Neural cell (in vitro differentiated cells): ENCODE measurements around the gene LDAF1. TPM values are rescaled to one million over a fixed set of nuclear protein-coding genes. Genes with fewer than 3 reads are reported as not detected.

Source experiments
- H2AFZ ChIP-seq: fragments of 200-600, 300-800 bp; sonication (generic), shearing (Covaris generic); 2 replicates; pipeline ENCODE4 v1.6.0; 2014; ENCODE audit warnings: low read depth, mild to moderate bottlenecking, antibody characterized with exemption, low read length, moderate library complexity
- H3F3A ChIP-seq: fragments of 200-600 bp; shearing (Covaris generic); 2 replicates; pipeline ENCODE4 v1.6.1; 2016; ENCODE audit warnings: mild to moderate bottlenecking, moderate library complexity, mixed read lengths, antibody characterized with exemption, low read length; ENCODE audit not compliant: insufficient read depth, poor library complexity, severe bottlenecking
- H3K27ac ChIP-seq: fragments of 200-600, 300-800 bp; sonication (generic), shearing (Covaris generic); 2 replicates; pipeline ENCODE4 v1.5.1; 2014; ENCODE audit warnings: mild to moderate bottlenecking, low read length, moderate library complexity
- H3K27me3 ChIP-seq: fragments of 300-800, 200-600 bp; sonication (generic), shearing (Covaris generic); 2 replicates; pipeline ENCODE4 v1.6.0; 2014; ENCODE audit warnings: mild to moderate bottlenecking, low read depth, low read length, moderate library complexity; ENCODE audit not compliant: insufficient read depth
- H3K36me3 ChIP-seq: fragments of 300-800, 200-600 bp; sonication (generic), shearing (Covaris generic); 2 replicates; pipeline ENCODE4 v1.5.1; 2014; ENCODE audit warnings: mild to moderate bottlenecking, antibody characterized with exemption, low read length, moderate library complexity; ENCODE audit not compliant: insufficient read depth
- H3K4me2 ChIP-seq: fragments of 300-800, 200-600 bp; sonication (generic), shearing (Covaris generic); 2 replicates; pipeline ENCODE4 v1.6.0; 2014; ENCODE audit warnings: mild to moderate bottlenecking, low read length
- H3K4me3 ChIP-seq: fragments of 300-800, 200-600 bp; sonication (generic), shearing (Covaris generic); 2 replicates; pipeline ENCODE4 v1.5.1; 2014; ENCODE audit warnings: mild to moderate bottlenecking, low read length, moderate library complexity
- H3K79me2 ChIP-seq: fragments of 200-600 bp; shearing (Covaris generic); replicated peaks from 2 replicates; pipeline ENCODE4 v1.6.0; 2014; ENCODE audit warnings: mild to moderate bottlenecking, low read length, moderate library complexity; ENCODE audit not compliant: insufficient read depth
- H3K9ac ChIP-seq: fragments of 300-800, 200-600 bp; sonication (generic), shearing (Covaris generic); 2 replicates; pipeline ENCODE4 v1.6.1; 2016; ENCODE audit warnings: mild to moderate bottlenecking, low read length, mixed read lengths
- H3K9me2 ChIP-seq: fragments of 200-600 bp; shearing (Covaris generic); 2 replicates; pipeline ENCODE4 v1.6.1; 2016; ENCODE audit warnings: mild to moderate bottlenecking, low read length, mixed read lengths; ENCODE audit not compliant: insufficient read depth
- H3K9me3 ChIP-seq: fragments of 200-600, 300-800 bp; sonication (generic), shearing (Covaris generic); 2 replicates; pipeline ENCODE4 v1.6.1; 2016; ENCODE audit warnings: mild to moderate bottlenecking, mixed run types, low read length, moderate library complexity, mixed read lengths
- H4K20me1 ChIP-seq: fragments of 200-600 bp; shearing (Covaris generic); 2 replicates; pipeline ENCODE4 v1.6.1; 2016; ENCODE audit warnings: mild to moderate bottlenecking, mixed run types; ENCODE audit not compliant: insufficient read depth
- EP300 ChIP-seq: fragments of 450-650 bp; conservative IDR thresholded peaks from 2 replicates; pipeline ENCODE4 v1.6.1; 2014; ENCODE audit warnings: antibody characterized with exemption, mild to moderate bottlenecking, moderate library complexity; ENCODE audit not compliant: poor library complexity, severe bottlenecking
- EZH2 ChIP-seq: fragments of 200-600, 300-800 bp; shearing (Covaris generic), sonication (generic); IDR thresholded peaks from 2 replicates; pipeline ENCODE4 v1.6.1; 2014; ENCODE audit warnings: antibody characterized with exemption, low read length, borderline replicate concordance, mild to moderate bottlenecking; ENCODE audit not compliant: insufficient read depth, poor library complexity, severe bottlenecking
- MXI1 ChIP-seq: fragments of 450-650 bp; conservative IDR thresholded peaks from 2 replicates; pipeline ENCODE4 v1.6.1; 2014; ENCODE audit warnings: antibody characterized with exemption, mild to moderate bottlenecking; ENCODE audit not compliant: poor library complexity, severe bottlenecking
- POLR2AphosphoS5 ChIP-seq: IDR thresholded peaks from 2 replicates; pipeline ENCODE4 v1.6.1; 2012
- RAD21 ChIP-seq: fragments of 450-650 bp; conservative IDR thresholded peaks from 2 replicates; pipeline ENCODE4 v1.6.1; 2014; ENCODE audit warnings: antibody characterized with exemption, mild to moderate bottlenecking, moderate library complexity
- SMC3 ChIP-seq: fragments of 450-650 bp; conservative IDR thresholded peaks from 2 replicates; pipeline ENCODE4 v1.6.1; 2014; ENCODE audit warnings: antibody characterized with exemption, mild to moderate bottlenecking, moderate library complexity; ENCODE audit not compliant: poor library complexity
- TAF1 ChIP-seq: IDR thresholded peaks from 2 replicates; pipeline ENCODE4 v1.6.1; 2012; ENCODE audit warnings: low read depth
- polyA plus RNA-seq: library from polyadenylated mRNA; depleted of rRNA; stranded (reverse); fragments of >200 nt; gene quantifications from 2 replicates; pipeline ENCODE4 v1.2.3, GENCODE V29; 2014
- TF ChIP-seq, protein P1 (sequence below): fragments of 450-650 bp; IDR thresholded peaks from 2 replicates; pipeline ENCODE4 v1.5.1; 2014; ENCODE audit warnings: antibody characterized with exemption, mild to moderate bottlenecking, moderate library complexity; ENCODE audit not compliant: poor library complexity, severe bottlenecking
- TF ChIP-seq, protein P2 (sequence below): IDR thresholded peaks from 2 replicates; pipeline ENCODE4 v1.6.1; 2012; ENCODE audit warnings: borderline replicate concordance

The LDAF1 gene
- polyA plus RNA-seq, 1 donor from 2014 or later: 10.8 TPM

DNA sequence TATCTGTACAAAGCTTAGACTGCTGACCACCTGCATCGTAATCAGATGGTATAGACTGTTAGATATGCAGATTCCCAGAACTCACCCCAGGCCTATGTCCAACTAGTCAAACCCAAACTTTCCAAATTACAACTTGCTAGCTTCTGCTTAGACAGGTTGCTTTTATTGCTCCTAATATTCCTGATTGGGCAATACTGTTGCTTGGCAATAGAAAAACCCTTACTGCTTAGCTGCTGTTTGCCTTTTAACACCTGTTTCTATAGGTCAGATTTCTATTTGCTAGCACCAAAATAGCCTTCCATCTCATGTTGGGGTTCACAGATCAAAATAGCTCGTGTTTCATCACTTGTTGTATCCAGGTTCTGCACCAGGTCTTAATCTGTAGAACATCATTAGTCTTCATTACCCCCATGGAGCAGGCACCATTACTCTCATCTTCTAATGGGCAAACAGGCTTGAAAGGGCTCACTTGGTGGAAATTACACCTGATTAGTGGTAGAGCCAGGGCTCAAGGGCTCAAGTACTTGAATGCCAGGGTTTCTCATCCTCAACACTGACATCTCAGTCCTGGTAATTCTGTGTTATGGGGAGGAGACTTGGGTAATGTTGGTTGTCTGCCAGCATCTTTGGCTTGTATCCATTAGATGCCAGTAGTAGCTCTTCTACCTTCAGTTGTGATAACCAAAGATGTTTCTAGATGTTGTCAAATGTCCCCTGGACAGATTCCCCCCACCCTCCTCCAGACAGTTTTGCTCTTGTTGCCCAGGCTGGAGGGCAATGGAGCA, 50.2 kb downstream of the LDAF1 start:
- H2AFZ ChIP-seq: no peak overlapping the region
- H3K4me3 ChIP-seq: no peak overlapping the region
- H3K27ac ChIP-seq: no peak overlapping the region
- no peaks in the 10 kb centered on the region for H3K36me3 ChIP-seq
- no peaks in the 10 kb centered on the region for H3K9me2 ChIP-seq
- H3K9me3 ChIP-seq: peaks cover 3% of the 10 kb centered on the region
- TF ChIP-seq MXI1: no peak
- TF ChIP-seq RAD21: no peak
- no peak for TF ChIP-seq TAF1
- TF ChIP-seq EZH2: no peak
- TF ChIP-seq, protein P1, sequence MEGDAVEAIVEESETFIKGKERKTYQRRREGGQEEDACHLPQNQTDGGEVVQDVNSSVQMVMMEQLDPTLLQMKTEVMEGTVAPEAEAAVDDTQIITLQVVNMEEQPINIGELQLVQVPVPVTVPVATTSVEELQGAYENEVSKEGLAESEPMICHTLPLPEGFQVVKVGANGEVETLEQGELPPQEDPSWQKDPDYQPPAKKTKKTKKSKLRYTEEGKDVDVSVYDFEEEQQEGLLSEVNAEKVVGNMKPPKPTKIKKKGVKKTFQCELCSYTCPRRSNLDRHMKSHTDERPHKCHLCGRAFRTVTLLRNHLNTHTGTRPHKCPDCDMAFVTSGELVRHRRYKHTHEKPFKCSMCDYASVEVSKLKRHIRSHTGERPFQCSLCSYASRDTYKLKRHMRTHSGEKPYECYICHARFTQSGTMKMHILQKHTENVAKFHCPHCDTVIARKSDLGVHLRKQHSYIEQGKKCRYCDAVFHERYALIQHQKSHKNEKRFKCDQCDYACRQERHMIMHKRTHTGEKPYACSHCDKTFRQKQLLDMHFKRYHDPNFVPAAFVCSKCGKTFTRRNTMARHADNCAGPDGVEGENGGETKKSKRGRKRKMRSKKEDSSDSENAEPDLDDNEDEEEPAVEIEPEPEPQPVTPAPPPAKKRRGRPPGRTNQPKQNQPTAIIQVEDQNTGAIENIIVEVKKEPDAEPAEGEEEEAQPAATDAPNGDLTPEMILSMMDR: no peak
- TF ChIP-seq, protein P2, sequence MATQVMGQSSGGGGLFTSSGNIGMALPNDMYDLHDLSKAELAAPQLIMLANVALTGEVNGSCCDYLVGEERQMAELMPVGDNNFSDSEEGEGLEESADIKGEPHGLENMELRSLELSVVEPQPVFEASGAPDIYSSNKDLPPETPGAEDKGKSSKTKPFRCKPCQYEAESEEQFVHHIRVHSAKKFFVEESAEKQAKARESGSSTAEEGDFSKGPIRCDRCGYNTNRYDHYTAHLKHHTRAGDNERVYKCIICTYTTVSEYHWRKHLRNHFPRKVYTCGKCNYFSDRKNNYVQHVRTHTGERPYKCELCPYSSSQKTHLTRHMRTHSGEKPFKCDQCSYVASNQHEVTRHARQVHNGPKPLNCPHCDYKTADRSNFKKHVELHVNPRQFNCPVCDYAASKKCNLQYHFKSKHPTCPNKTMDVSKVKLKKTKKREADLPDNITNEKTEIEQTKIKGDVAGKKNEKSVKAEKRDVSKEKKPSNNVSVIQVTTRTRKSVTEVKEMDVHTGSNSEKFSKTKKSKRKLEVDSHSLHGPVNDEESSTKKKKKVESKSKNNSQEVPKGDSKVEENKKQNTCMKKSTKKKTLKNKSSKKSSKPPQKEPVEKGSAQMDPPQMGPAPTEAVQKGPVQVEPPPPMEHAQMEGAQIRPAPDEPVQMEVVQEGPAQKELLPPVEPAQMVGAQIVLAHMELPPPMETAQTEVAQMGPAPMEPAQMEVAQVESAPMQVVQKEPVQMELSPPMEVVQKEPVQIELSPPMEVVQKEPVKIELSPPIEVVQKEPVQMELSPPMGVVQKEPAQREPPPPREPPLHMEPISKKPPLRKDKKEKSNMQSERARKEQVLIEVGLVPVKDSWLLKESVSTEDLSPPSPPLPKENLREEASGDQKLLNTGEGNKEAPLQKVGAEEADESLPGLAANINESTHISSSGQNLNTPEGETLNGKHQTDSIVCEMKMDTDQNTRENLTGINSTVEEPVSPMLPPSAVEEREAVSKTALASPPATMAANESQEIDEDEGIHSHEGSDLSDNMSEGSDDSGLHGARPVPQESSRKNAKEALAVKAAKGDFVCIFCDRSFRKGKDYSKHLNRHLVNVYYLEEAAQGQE: no peak
- TF ChIP-seq SMC3: no peak
- no peak for TF ChIP-seq POLR2AphosphoS5
- no peak for TF ChIP-seq EP300
- H3K27me3 ChIP-seq: no peaks in the 10 kb centered on the region
- no peaks in the 10 kb centered on the region for H3F3A ChIP-seq
- H4K20me1 ChIP-seq: no peaks in the 10 kb centered on the region
- H3K4me2 ChIP-seq: no peak overlapping the region
- no peaks in the 10 kb centered on the region for H3K79me2 ChIP-seq
- H3K9ac ChIP-seq: no peak overlapping the region

DNA sequence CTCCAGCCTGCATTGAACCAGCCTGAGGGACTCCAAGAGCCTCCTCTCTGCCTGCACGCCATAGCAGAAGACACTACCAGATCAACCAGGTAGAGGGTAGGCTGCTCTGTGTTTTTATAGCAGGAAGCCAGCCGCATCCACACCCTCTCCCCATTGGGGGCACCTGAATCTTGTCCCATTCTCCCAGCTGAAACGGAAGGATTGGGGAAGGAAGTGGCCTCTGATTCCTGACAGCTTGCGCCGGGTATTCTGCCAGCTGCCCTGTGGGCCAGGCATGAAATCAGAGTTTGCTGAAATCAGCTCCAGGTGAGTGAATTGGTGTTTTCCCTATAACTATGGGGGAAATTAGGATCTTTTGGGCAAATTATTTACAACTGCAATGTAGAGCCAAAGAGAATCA, 53.0 kb downstream of the LDAF1 start, which contains the start of gene ZP2:
ZP2 (minus strand) TSS at position 89 of the 400 bp plus-strand sequence; CDS start at position 62, 27 bp downstream.
- Histone ChIP-seq H3K36me3 (no peaks in the 10 kb centered on the region), H3K79me2 (no peaks in the 10 kb centered on the region), H3K4me2 (no peak within 1 kb of the TSS), H3K27ac (no peak within 1 kb of the TSS), H3K9me2 (no peaks in the 10 kb centered on the region), H4K20me1 (no peaks in the 10 kb centered on the region), H3K4me3 (no peak within 1 kb of the TSS), H3K9me3 (no peaks in the 10 kb centered on the region), H3K9ac (no peak within 1 kb of the TSS), H2AFZ (no peak within 1 kb of the TSS), H3K27me3 (no peaks in the 10 kb centered on the region), H3F3A (no peaks in the 10 kb centered on the region)
- no peak for TF ChIP-seq POLR2AphosphoS5
- TF ChIP-seq SMC3: no peak
